PFSK-1 (cell line): ENCODE results near the gene XYLT1.

ENCODE experiments used
- FOXP2 ChIP-seq: optimal IDR thresholded peaks from 2 replicates; pipeline ENCODE3; 2011; ENCODE audit warnings: borderline replicate concordance, control low read depth, inconsistent platforms; ENCODE audit not compliant: insufficient read depth; ENCODE audit errors: extremely low read length, extremely low read depth
- POLR2AphosphoS5 ChIP-seq: IDR thresholded peaks from 2 replicates; pipeline ENCODE4 v1.6.1; 2012; ENCODE audit warnings: low read depth, mild to moderate bottlenecking, control low read depth, low read length, moderate library complexity
- REST ChIP-seq, 2 experiments: IDR thresholded peaks; 2 replicates each; pipeline versions ENCODE4 v1.6.1 to v1.8.0; 2011 to 2012; ENCODE audit warnings: low read depth in 2 of 2, low read length in 2 of 2, control low read depth in 1 of 2, inconsistent platforms in 1 of 2, mild to moderate bottlenecking in 1 of 2, moderate library complexity in 1 of 2; ENCODE audit not compliant: insufficient read depth in 1 of 2
- SIN3A ChIP-seq: IDR thresholded peaks from 2 replicates; pipeline ENCODE4 v1.6.1; 2012; ENCODE audit warnings: mild to moderate bottlenecking, low read length, moderate library complexity, borderline replicate concordance; ENCODE audit not compliant: insufficient read depth
- TAF1 ChIP-seq: IDR thresholded peaks from 2 replicates; pipeline ENCODE4 v1.6.1; 2012; ENCODE audit warnings: low read length, control low read depth, borderline replicate concordance; ENCODE audit not compliant: insufficient read depth

- no peak for TF ChIP-seq TAF1
- TF ChIP-seq POLR2AphosphoS5: no peak
- TF ChIP-seq SIN3A: no peak
- TF ChIP-seq FOXP2: no peak
- no peak for TF ChIP-seq REST (IDR thresholded peaks at IDR 0.05; ENCODE audit: insufficient read depth in 1 of 2, low read depth in 2 of 2, low read length in 2 of 2)
Observed at GRCh38 chr16:17340804-17341203, 130.0 kb downstream of the XYLT1 start.
